OCI-LY7 (cell line): ENCODE data around the gene ZMIZ1. TPM values are rescaled to one million over a fixed set of nuclear protein-coding genes. Genes with fewer than 3 reads are reported as not detected.

Source experiments
- BruUV-seq: library from RNA; stranded (reverse); fragments of 400-500 nt; replicated peaks from 2 replicates; lab custom pipeline; 2021; lab: Mats Ljungman, UMichigan
- CTCF ChIA-PET: fragments of 300-600 bp; sonication (Branson Sonifier 250); formaldehyde crosslinking; loops from one replicate; lab custom pipeline; 2022; ENCODE audit warnings: antibody characterized with exemption; ENCODE audit not compliant: unreplicated experiment; lab: Charles Lee
- POLR2A ChIA-PET: fragments of 300-600 bp; sonication (Branson Sonifier 250); formaldehyde crosslinking; loops from one replicate; lab custom pipeline; 2022; ENCODE audit warnings: antibody characterized with exemption; lab: Charles Lee
- DNase-seq: peaks from one replicate; pipeline ENCODE4 v3.0.0-alpha.2; 2015; ENCODE audit warnings: low spot score
- H2AFZ ChIP-seq: fragments of 200-600 bp; sonication (generic), shearing (Covaris generic); 2 replicates; pipeline ENCODE4 v1.6.1; 2014; ENCODE audit warnings: mild to moderate bottlenecking, antibody characterized with exemption, low read length, moderate library complexity
- H3K27ac ChIP-seq: fragments of 200-600 bp; sonication (generic); 2 replicates; pipeline ENCODE4 v1.5.1; 2014; ENCODE audit warnings: mixed run types, low read depth, mild to moderate bottlenecking, moderate library complexity, low read length, inconsistent platforms; ENCODE audit not compliant: poor library complexity, severe bottlenecking
- H3K36me3 ChIP-seq: fragments of 200-600 bp; sonication (generic); 2 replicates; pipeline ENCODE4 v1.6.1; 2014; ENCODE audit warnings: mild to moderate bottlenecking, antibody characterized with exemption, low read length, moderate library complexity, mixed read lengths; ENCODE audit not compliant: insufficient read depth
- H3K4me1 ChIP-seq: fragments of 200-600 bp; sonication (generic); 2 replicates; pipeline ENCODE4 v1.5.1; 2014; ENCODE audit warnings: mild to moderate bottlenecking, low read length; ENCODE audit not compliant: insufficient read depth, poor library complexity, severe bottlenecking
- H3K4me2 ChIP-seq: fragments of 200-600 bp; sonication (generic); 2 replicates; pipeline ENCODE4 v1.6.1; 2014; ENCODE audit warnings: mild to moderate bottlenecking, low read length
- H3K4me3 ChIP-seq: fragments of 200-600 bp; sonication (generic); 2 replicates; pipeline ENCODE4 v1.5.1; 2014; ENCODE audit warnings: mild to moderate bottlenecking, low read depth, low read length; ENCODE audit not compliant: poor library complexity, severe bottlenecking
- H3K79me2 ChIP-seq: fragments of 200-600 bp; sonication (generic); 2 replicates; pipeline ENCODE4 v1.6.1; 2016; ENCODE audit warnings: low read depth, mild to moderate bottlenecking, low read length, moderate library complexity, mixed read lengths; ENCODE audit not compliant: insufficient read depth
- H3K9me2 ChIP-seq: fragments of 200-600 bp; sonication (generic); 2 replicates; pipeline ENCODE4 v1.6.1; 2016; ENCODE audit warnings: mild to moderate bottlenecking, low read length, mixed read lengths; ENCODE audit not compliant: insufficient read depth
- H3K9me3 ChIP-seq: fragments of 200-600 bp; sonication (generic); 2 replicates; pipeline ENCODE4 v1.6.1; 2014; ENCODE audit warnings: mild to moderate bottlenecking, mixed run types, low read length, mixed read lengths
- H4K20me1 ChIP-seq: fragments of 200-600 bp; sonication (generic); 2 replicates; pipeline ENCODE4 v1.6.1; 2014; ENCODE audit warnings: mild to moderate bottlenecking, antibody characterized with exemption, low read length, moderate library complexity, mixed read lengths; ENCODE audit not compliant: insufficient read depth
- CTCF ChIP-seq: fragments of 200-600 bp; sonication (generic); conservative IDR thresholded peaks from 2 replicates; pipeline ENCODE4 v1.5.1; 2014; ENCODE audit warnings: mild to moderate bottlenecking, antibody characterized with exemption, low read length, moderate library complexity, mixed read lengths
- EZH2phosphoT487 ChIP-seq: fragments of 200-600 bp; sonication (generic); IDR thresholded peaks from 2 replicates; pipeline ENCODE4 v1.6.1; 2018; ENCODE audit warnings: low read depth, borderline replicate concordance, mild to moderate bottlenecking, mixed run types, antibody characterized with exemption, low read length, moderate library complexity, mixed read lengths
- intact Hi-C: fragments of 100-400 bp; cut with micrococcal nuclease; formaldehyde crosslinking; loops from one replicate; pipeline ENCODE4 v1.10.0; 2022; ENCODE audit not compliant: unreplicated experiment
- total RNA-seq, 2 experiments: library from RNA; depleted of rRNA in 1 of 2; stranded (reverse); fragments of >200 nt in 1 of 2; shearing (Covaris generic) in 1 of 2; gene quantifications; 2 replicates each; pipeline ENCODE4 v1.2.3, GENCODE V29; 2014 to 2022

The ZMIZ1 gene
- total RNA-seq, 2 experiments from 2014 or later, result 20.4 to 66.9 TPM

DNA sequence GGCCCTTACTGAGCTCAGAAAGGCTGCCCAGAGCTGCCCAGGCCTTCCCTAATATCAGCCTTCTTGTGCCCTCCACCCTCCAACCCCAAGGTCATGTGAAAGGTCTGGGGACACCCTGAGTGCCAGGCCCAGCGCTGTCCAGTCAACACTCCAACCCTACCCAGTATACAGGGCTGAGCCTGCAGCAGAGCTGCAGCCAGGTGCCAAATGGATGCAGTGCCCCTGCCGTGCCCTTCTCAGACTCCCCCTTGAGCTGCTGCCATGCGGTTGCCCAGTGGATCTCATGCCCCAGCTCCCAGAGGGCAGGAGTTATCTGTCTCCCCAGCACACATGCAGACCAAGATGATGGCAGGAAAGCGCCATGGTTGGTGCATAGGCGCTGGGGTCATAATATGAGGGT, 61.5 kb downstream of the ZMIZ1 start:
- Histone ChIP-seq H3K36me3 (no peaks in the 10 kb centered on the region), H3K4me2 (no peak overlapping the region), H4K20me1 (no peaks in the 10 kb centered on the region), H3K4me3 (no peak overlapping the region), H2AFZ (no peak overlapping the region), H3K4me1 (peaks cover 41% of the 10 kb centered on the region), H3K9me3 (no peaks in the 10 kb centered on the region), H3K9me2 (no peaks in the 10 kb centered on the region), H3K27ac (no peak overlapping the region), H3K79me2 (no peaks in the 10 kb centered on the region)
- TF ChIP-seq CTCF (no peak), EZH2phosphoT487 (no peak)
- BruUV-seq, result no TSS peak
- no peak for DNase-seq
- ChIA-PET POLR2A (no interaction called here), CTCF (no interaction called here)
- intact Hi-C loops, result no loop called here

DNA sequence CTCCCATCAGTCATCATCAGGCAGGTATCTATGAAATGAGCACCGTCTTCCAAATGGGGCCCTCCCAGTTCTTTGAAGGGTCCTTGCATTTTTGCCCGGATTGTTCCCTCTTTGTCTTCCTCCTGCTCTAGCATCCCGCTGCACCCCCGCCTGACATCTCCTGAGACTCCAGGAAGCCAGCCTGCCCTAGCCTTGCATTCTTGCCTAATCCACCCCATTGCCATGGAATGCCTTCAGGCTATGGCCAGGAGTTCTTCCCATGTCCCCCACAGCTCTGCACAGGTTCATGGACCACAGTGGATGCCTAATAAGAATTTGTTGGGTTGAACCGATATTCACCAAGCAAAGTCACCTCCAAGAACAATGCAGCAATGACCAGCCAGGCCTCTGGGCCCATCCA, 62.1 kb downstream of the ZMIZ1 start:
- intact Hi-C loops, result no loop called here
- CTCF ChIA-PET, result no interaction called here
- Histone ChIP-seq H2AFZ (no peak overlapping the region), H3K4me3 (no peak overlapping the region), H3K79me2 (no peaks in the 10 kb centered on the region), H4K20me1 (no peaks in the 10 kb centered on the region), H3K9me2 (no peaks in the 10 kb centered on the region), H3K27ac (no peak overlapping the region), H3K4me1 (peaks cover 47% of the 10 kb centered on the region), H3K4me2 (no peak overlapping the region), H3K36me3 (no peaks in the 10 kb centered on the region), H3K9me3 (no peaks in the 10 kb centered on the region)
- TF ChIP-seq EZH2phosphoT487 (no peak), CTCF (no peak)
- POLR2A ChIA-PET, result no interaction called here
- no peak for DNase-seq
- BruUV-seq, result no TSS peak

DNA sequence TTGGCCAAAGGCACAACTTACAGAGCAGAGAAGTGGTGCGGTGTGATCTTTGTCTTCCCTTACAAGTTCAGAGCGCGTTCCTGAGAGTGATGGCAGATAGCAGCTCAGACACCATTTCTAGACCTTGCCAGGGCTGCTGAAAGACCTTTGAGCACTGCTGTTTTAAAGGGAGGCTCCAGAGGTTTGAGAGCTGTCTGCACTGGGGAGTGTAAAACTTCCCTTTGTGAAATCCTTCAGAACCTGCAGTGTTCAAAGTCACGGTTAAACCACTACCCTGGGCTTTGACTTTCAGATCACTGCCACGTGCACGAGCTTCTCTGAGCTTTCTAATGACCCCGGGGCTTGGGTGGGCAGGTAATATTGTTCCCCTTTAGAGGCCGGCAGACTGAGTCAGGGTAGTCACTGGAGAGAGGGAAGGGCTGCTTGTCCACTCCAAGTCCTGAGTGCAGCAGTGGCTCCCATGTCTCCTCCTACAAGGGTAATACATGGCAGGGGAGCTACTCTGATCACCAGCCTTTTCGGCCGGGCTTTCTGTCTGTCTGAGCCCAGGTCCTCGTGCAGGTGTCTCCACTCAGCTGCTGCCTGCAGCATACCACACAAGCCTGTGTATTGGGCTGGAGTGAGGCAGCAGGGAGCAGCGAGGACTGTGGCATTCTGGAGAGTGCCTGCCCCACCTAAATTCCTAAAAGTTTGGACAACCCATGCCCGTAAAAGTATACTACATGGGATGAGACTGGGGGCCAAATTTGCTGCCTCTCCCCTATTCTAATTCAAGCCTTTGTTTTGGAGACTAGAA, 63.3 kb downstream of the ZMIZ1 start:
- TF ChIP-seq EZH2phosphoT487, result no peak
- no peak for TF ChIP-seq CTCF
- no TSS peak for BruUV-seq
- POLR2A ChIA-PET, result interaction anchor here (0.7 to 1.7 kb wide), 7 partner anchors 8 to 136 kb away, joined by 3 to 7 read pairs (median 3); no protein-coding TSS in a partner anchor
- peak overlapping the region; percentile 54 for H3K4me2 ChIP-seq
- H3K79me2 ChIP-seq, result peaks cover 3% of the 10 kb centered on the region; the same call in 1 of the 2 replicates
- H3K4me3 ChIP-seq, result peak overlapping the region; percentile 5
- no peak overlapping the region for H2AFZ ChIP-seq
- H3K4me1 ChIP-seq, result peaks cover 59% of the 10 kb centered on the region
- H3K9me3 ChIP-seq, result no peaks in the 10 kb centered on the region
- H3K9me2 ChIP-seq, result no peaks in the 10 kb centered on the region
- intact Hi-C loops, result no loop called here
- no peaks in the 10 kb centered on the region for H3K36me3 ChIP-seq
- peak; percentile 24 for DNase-seq
- CTCF ChIA-PET, result interaction anchor here (0.9 to 1.7 kb wide), 3 partner anchors 18 to 57 kb away, joined by 3 to 7 read pairs (median 3); no protein-coding TSS in a partner anchor
- H3K27ac ChIP-seq, result no peak overlapping the region
- no peaks in the 10 kb centered on the region for H4K20me1 ChIP-seq
